ENCODE results near the gene AGA.

DNA sequence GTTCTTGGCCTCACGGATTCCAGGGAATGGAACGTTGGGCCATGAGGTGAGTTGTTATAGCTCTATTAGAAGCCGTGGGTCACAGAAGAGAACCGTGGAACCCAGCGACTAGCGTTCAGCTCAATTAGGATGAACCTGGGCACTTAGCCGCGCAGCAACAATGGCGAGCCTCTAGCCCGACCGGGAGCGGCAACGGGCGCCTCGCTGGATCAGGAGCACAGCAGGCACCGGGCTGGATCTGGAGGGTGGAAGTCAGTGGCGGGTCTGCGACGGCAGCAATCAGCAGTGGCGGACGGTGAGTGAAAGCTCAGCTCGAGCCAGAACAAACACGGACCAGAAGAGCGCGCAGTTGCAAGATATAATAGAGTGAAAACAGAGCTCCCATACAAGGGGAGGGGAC is 34.2 kb downstream of the AGA start:
- TF ChIP-seq POLR2AphosphoS5 (IDR thresholded peaks at IDR 0.05; ENCODE audit: borderline replicate concordance, low read depth, low read length) = no peak
- no peak for TF ChIP-seq FOXP2 (optimal IDR thresholded peaks at IDR 0.05; ENCODE audit: control extremely low read depth, extremely low read length, insufficient read depth)
- TF ChIP-seq EZH2 (IDR thresholded peaks at IDR 0.05) = no peak
